Lung (tissue), 12 donors: ENCODE results near the gene PPP2R1B. TPM values are rescaled to one million over a fixed set of nuclear protein-coding genes. Genes with fewer than 3 reads are reported as not detected.
"Not testable (repeated sequence)": the region's sequence is repeated elsewhere in the genome, so short reads cannot be mapped to it uniquely, and the experiment has no call there.

Experiments
- ATAC-seq: fragments of 200-7000 bp; cut with Tn5 transposase; one replicate; pipeline ENCODE4 v1.9.1; 2020; ENCODE audit warnings: moderate number of reproducible peaks; ENCODE audit not compliant: insufficient read depth, low FRiP score
- DNase-seq, 3 donors: peaks; one replicate each; pipeline ENCODE4 v3.0.0-alpha.2; 2013 to 2017
- H3K27ac ChIP-seq, 2 donors: one replicate each; pipeline ENCODE4 v1.5.1; 2013; ENCODE audit warnings: mild to moderate bottlenecking in 2 of 2, moderate library complexity in 2 of 2, control low read depth in 1 of 2, inconsistent platforms in 1 of 2, low read depth in 1 of 2, low read length in 1 of 2
- H3K27me3 ChIP-seq, 3 donors: one replicate each; pipeline ENCODE4 v1.5.1; 2013; ENCODE audit warnings: low read length in 2 of 3; ENCODE audit not compliant: control insufficient read depth in 3 of 3, insufficient read depth in 3 of 3
- H3K36me3 ChIP-seq, 4 donors: one replicate each; pipeline ENCODE4 v1.5.1; 2013; ENCODE audit warnings: low read length in 4 of 4, mild to moderate bottlenecking in 1 of 4, moderate library complexity in 1 of 4; ENCODE audit not compliant: control insufficient read depth in 4 of 4, insufficient read depth in 4 of 4
- H3K4me1 ChIP-seq, 5 donors: one replicate each; pipeline ENCODE4 v1.5.1; 2013; ENCODE audit warnings: low read length in 5 of 5, mild to moderate bottlenecking in 2 of 5, moderate library complexity in 1 of 5; ENCODE audit not compliant: control insufficient read depth in 5 of 5, insufficient read depth in 5 of 5
- H3K4me3 ChIP-seq: one replicate; pipeline ENCODE4 v1.5.1; 2013; ENCODE audit warnings: mild to moderate bottlenecking, control low read depth, moderate library complexity
- H3K9ac ChIP-seq, 2 donors: one replicate each; pipeline ENCODE4 v1.5.1; 2013; ENCODE audit warnings: low read length in 2 of 2, control low read depth in 1 of 2; ENCODE audit not compliant: insufficient read depth in 1 of 2
- H3K9me3 ChIP-seq, 4 donors: one replicate each; pipeline ENCODE4 v1.5.1; 2013; ENCODE audit warnings: low read length in 3 of 4, mild to moderate bottlenecking in 1 of 4, moderate library complexity in 1 of 4; ENCODE audit not compliant: control insufficient read depth in 4 of 4, insufficient read depth in 3 of 4
- WGBS, 2 donors: extraction: QIAGEN DNeasy Blood & Tissue Kit; methylation state at CpG; one replicate each; pipeline ENCODE4 v1.1.7; 2013; 5-methylcytosine and 5-hydroxymethylcytosine counted together
- polyA plus RNA-seq, 2 donors: library from polyadenylated mRNA; stranded (reverse); fragments of 200-250 nt; gene quantifications; one replicate each; pipeline ENCODE4 v1.2.1, GENCODE V29; 2013
- total RNA-seq, 2 donors: library from RNA; depleted of rRNA in 1 of 2; stranded (reverse); fragments of >200 nt in 1 of 2; gene quantifications; one replicate each; pipeline ENCODE4 v1.2.1, GENCODE V29; 2014 to 2021
- TF ChIP-seq, protein P1 (sequence below): IDR thresholded peaks from 2 replicates; pipeline ENCODE4 v1.5.1; 2012; ENCODE audit warnings: mild to moderate bottlenecking; ENCODE audit errors: control extremely low read depth, extremely low read depth
- donor health status: control.
- donor health status: control.
- donor health status: Bipolar disorder and iron deficiency.
- donor health status: healthy.
- donor health status: DM: yes; HTN: yes; CAD: no.

PPP2R1B gene
- total and polyA plus RNA-seq, 4 donors: 8.3 to 71.5 (median 20.4) TPM

DNA sequence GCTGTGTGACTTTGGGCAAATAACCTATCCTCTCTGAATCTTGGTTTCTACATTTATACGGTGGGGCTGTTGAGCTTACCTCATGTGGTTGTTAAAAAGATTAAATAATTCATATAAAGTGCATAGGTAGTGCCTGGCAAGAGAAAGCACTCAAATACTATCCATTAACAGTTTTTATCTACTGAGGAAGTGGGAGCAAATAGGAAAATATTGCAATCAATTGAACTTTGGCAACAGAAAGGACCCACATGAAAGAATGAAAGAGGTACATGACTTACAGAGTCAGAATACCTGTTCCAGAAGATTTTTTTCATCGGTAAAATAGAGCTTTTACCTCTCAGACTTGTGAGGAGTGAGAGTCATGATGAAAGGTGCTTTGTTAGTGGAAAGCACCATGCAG lies 6.3 kb upstream of the PPP2R1B start:
- no peak for DNase-seq
- Histone ChIP-seq H3K36me3 (no peaks in the 10 kb centered on the region), H3K9me3 (no peaks in the 10 kb centered on the region), H3K27me3 (no peaks in the 10 kb centered on the region), H3K9ac (no peak overlapping the region), H3K4me1 (peaks cover 0 to 11% (median 3%) of the 10 kb centered on the region in 5 donors), H3K27ac (no peak overlapping the region), H3K4me3 (no peak overlapping the region)
- ATAC-seq: no peak
- TF ChIP-seq, protein P1, sequence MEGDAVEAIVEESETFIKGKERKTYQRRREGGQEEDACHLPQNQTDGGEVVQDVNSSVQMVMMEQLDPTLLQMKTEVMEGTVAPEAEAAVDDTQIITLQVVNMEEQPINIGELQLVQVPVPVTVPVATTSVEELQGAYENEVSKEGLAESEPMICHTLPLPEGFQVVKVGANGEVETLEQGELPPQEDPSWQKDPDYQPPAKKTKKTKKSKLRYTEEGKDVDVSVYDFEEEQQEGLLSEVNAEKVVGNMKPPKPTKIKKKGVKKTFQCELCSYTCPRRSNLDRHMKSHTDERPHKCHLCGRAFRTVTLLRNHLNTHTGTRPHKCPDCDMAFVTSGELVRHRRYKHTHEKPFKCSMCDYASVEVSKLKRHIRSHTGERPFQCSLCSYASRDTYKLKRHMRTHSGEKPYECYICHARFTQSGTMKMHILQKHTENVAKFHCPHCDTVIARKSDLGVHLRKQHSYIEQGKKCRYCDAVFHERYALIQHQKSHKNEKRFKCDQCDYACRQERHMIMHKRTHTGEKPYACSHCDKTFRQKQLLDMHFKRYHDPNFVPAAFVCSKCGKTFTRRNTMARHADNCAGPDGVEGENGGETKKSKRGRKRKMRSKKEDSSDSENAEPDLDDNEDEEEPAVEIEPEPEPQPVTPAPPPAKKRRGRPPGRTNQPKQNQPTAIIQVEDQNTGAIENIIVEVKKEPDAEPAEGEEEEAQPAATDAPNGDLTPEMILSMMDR: no peak
- WGBS, 2 donors: 81 to 91% methylated on average over 2 of the region's 2 CpGs

DNA sequence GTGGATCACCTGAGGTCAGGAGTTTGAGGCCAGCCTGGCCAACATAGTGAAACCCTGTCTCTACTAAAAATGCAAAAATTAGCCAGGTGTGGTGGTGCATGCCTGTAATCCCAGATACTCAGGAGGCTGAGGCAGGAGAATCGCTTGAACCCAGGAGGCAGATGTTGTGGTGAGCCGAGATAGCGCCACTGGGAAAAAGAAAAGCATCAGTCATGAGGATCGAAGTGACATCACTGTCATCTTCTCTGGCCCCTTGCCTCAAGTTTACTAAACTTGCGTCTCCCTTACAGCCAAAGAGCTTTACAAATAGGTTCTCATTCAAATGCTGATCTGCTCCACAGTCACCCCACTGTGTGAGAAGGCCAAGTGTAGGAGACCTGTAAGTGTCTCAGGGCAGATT lies 5.0 kb upstream of the PPP2R1B start:
- not testable (repeated sequence) for DNase-seq, H3K27me3 ChIP-seq, H3K9ac ChIP-seq, ATAC-seq, H3K36me3 ChIP-seq, H3K27ac ChIP-seq, H3K4me3 ChIP-seq, H3K9me3 ChIP-seq
- peaks cover 0 to 21% (median 3%) of the 10 kb centered on the region in 5 donors for H3K4me1 ChIP-seq
- WGBS, 2 donors: 94 to 98% methylated on average over 5 of the region's 5 CpGs

DNA sequence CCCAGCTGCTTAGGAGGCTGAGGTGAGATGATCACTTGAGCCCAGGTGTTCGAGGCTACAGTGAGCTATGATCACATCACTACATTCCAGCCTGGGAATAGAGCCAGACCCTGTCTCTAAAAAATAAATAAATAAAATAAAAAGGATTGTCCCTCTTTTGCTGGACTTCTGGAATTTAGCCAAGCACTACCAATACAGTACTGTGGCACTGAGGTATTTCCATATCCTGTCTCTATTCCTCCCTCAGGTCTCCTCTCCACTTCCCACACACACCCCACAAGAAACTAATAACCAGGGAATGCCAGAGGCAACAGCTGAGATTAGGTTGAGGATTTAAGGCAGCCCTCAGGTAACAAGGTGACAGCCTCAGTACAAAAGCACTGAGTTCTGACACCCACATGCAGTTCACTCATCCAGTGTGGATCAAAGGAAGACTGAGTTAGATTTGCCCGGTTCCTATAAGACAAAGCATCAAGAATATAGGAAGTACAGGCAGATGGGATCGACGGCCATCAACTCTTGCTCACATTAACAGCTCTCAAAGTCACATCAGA lies 4.5 kb upstream of the PPP2R1B start:
- no peak for DNase-seq

DNA sequence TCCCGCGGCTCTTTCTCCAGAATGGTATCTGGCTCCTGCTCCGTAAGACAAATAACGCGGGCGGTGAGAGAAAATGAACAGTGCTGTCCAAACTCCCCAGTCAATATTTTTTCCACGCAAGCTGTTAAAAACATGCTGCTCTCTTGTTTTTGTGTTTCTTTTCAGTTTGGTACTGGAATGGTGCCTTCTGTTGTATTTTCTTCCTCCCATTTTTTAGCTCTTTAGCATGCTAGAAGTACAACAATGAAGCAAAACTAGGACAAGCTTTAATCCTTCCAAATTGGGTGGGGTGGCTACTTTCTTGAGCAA lies 599 bp upstream of the PPP2R1B start:
- WGBS, 2 donors: 2 to 3% methylated on average over 7 of the region's 7 CpGs

More for the DNA sequence above, 4.5 kb upstream of the PPP2R1B start:
- no peaks in the 10 kb centered on the region for H3K9me3 ChIP-seq
- peaks cover 0 to 3% (median 0%) of the 10 kb centered on the region in 4 donors for H3K36me3 ChIP-seq
- TF ChIP-seq, protein P1: no peak
- peaks cover 0 to 20% (median 3%) of the 10 kb centered on the region in 5 donors for H3K4me1 ChIP-seq
- ATAC-seq: no peak
- H3K27me3 ChIP-seq: no peaks in the 10 kb centered on the region
- WGBS, 2 donors: 85 to 86% methylated on average over 4 of the region's 4 CpGs
- H3K4me3 ChIP-seq: no peak overlapping the region
- H3K27ac ChIP-seq: no peak overlapping the region
- H3K9ac ChIP-seq: no peak overlapping the region

More for the DNA sequence above, 599 bp upstream of the PPP2R1B start:
- H3K4me1 ChIP-seq: peaks cover 2 to 26% (median 17%) of the 10 kb centered on the region in 5 donors
- TF ChIP-seq, protein P1: no peak
- H3K4me3 ChIP-seq: peak overlapping the region; percentile 55
- peak overlapping the region; percentile 83 to 95 for H3K27ac ChIP-seq
- ATAC-seq (no peak), DNase-seq (no peak)
- H3K27me3 ChIP-seq: no peaks in the 10 kb centered on the region
- H3K9ac ChIP-seq: peak overlapping the region; percentile 81 to 98
- H3K36me3 ChIP-seq: peaks cover 3 to 23% (median 16%) of the 10 kb centered on the region in 4 donors
- no peaks in the 10 kb centered on the region for H3K9me3 ChIP-seq
